SK-N-MC (cell line): ENCODE data around the gene SLC4A7.

Source experiments
- EZH2 ChIP-seq: fragments of 200-600 bp; sonication (generic); IDR thresholded peaks from one replicate; pipeline ENCODE4 v1.6.1; 2017; ENCODE audit warnings: antibody characterized with exemption
- POLR2AphosphoS5 ChIP-seq: IDR thresholded peaks from 2 replicates; pipeline ENCODE4 v1.6.1; 2012; ENCODE audit warnings: mild to moderate bottlenecking, low read depth, low read length, borderline replicate concordance

- TF ChIP-seq POLR2AphosphoS5 (no peak), EZH2 (no peak)
Measured at GRCh38 chr3:27521872-27522265, 37.7 kb upstream of the SLC4A7 start.
